ENCODE data around the gene GAA.
"Not testable (repeated sequence)": the region's sequence is repeated elsewhere in the genome, so short reads cannot be mapped to it uniquely, and the experiment has no call there.

The GAA gene

GRCh38 chr17:80145076-80146075, 44.0 kb downstream of the GAA start:
- DNase-seq (ENCODE audit: low read depth): no peak

GRCh38 chr17:80146121-80147034, 45.0 kb downstream of the GAA start:
- DNase-seq (ENCODE audit: low read depth): no peak

- DNase-seq (ENCODE audit: low read depth): peak; percentile 99
These were observed 45.8 kb downstream of the GAA start, which contains the start of gene EIF4A3 for GRCh38 chr17:80147035-80147822. Gene EIF4A3, minus strand, starts transcription at chr17:80147128. Its CDS starts 167 bp downstream, at chr17:80146961.

GRCh38 chr17:80151333-80151732, 50.0 kb downstream of the GAA start:
- DNase-seq (ENCODE audit: low read depth): peak; percentile 46

GRCh38 chr17:80152081-80152702, 50.8 kb downstream of the GAA start:
- peak; percentile 29 for DNase-seq (ENCODE audit: low read depth)

GRCh38 chr17:80153004-80153403, 51.6 kb downstream of the GAA start:
- DNase-seq (ENCODE audit: low read depth): no peak

- DNase-seq (ENCODE audit: low read depth): no peak
These were observed 52.8 kb downstream of the GAA start for GRCh38 chr17:80154166-80154565.

- DNase-seq (ENCODE audit: low read depth): not testable (repeated sequence)
These were observed 54.2 kb downstream of the GAA start for GRCh38 chr17:80155600-80155999.

GRCh38 chr17:80158846-80159245, 57.5 kb downstream of the GAA start:
- no peak for DNase-seq (ENCODE audit: low read depth)

- DNase-seq (ENCODE audit: low read depth): no peak
These were observed 59.2 kb downstream of the GAA start for GRCh38 chr17:80160536-80160935.

- DNase-seq (ENCODE audit: low read depth): no peak
These were observed 62.0 kb downstream of the GAA start for GRCh38 chr17:80163336-80163735.

- no peak for DNase-seq (ENCODE audit: low read depth)
These were observed 62.8 kb downstream of the GAA start for GRCh38 chr17:80164185-80164584.

GRCh38 chr17:80166446-80166845, 65.1 kb downstream of the GAA start:
- no peak for DNase-seq (ENCODE audit: low read depth)

GRCh38 chr17:80168371-80168770, 67.0 kb downstream of the GAA start:
- no peak for DNase-seq (ENCODE audit: low read depth)

GRCh38 chr17:80169107-80169506, 67.7 kb downstream of the GAA start:
- no peak for DNase-seq (ENCODE audit: low read depth)
